Ovary (tissue), 9 donors: ENCODE results near the gene PIK3R4. TPM values are rescaled to one million over a fixed set of nuclear protein-coding genes. Genes with fewer than 3 reads are reported as not detected.

ENCODE experiments used
- DNase-seq, 5 donors: peaks; one replicate each; pipeline ENCODE4 v3.0.0-alpha.2; 2019 to 2020
- H3K27ac ChIP-seq, 2 donors: fragments of 200-600 bp; one replicate each; pipeline versions ENCODE4 v1.5.1 to v1.8.0; 2019 to 2022
- H3K27me3 ChIP-seq: fragments of 200-600 bp; one replicate; pipeline ENCODE4 v1.8.0; 2022
- H3K36me3 ChIP-seq: fragments of 200-600 bp; sonication (generic); one replicate; pipeline ENCODE4 v1.5.1; 2019
- H3K4me1 ChIP-seq: one replicate; pipeline ENCODE4 v1.8.1; 2013; ENCODE audit warnings: mild to moderate bottlenecking, moderate library complexity; ENCODE audit not compliant: insufficient read depth
- H3K4me3 ChIP-seq: fragments of 200-600 bp; sonication (generic); one replicate; pipeline ENCODE4 v1.5.1; 2017
- H3K9me3 ChIP-seq, 2 donors: fragments of 200-600 bp in 1 of 2; sonication (generic) in 1 of 2; one replicate each; pipeline versions ENCODE4 v1.5.1 to v1.8.1; 2013 to 2019; ENCODE audit warnings: mild to moderate bottlenecking in 1 of 2, moderate library complexity in 1 of 2
- EP300 ChIP-seq: sonication (generic); formaldehyde crosslinking; IDR thresholded peaks from one replicate; pipeline ENCODE4 v1.6.1; 2017; ENCODE audit warnings: antibody characterized with exemption
- POLR2A ChIP-seq: fragments of 450-650 bp; IDR thresholded peaks from one replicate; pipeline ENCODE4 v1.6.1; 2017; ENCODE audit warnings: antibody characterized with exemption, mild to moderate bottlenecking, moderate library complexity
- WGBS, 3 donors: extraction: QIAGEN DNeasy Blood & Tissue Kit in 1 of 3; methylation state at CpG; one replicate each; pipeline versions ENCODE4 v1.1.5 to v1.1.7; 2013 to 2017; 5-methylcytosine and 5-hydroxymethylcytosine counted together
- intact Hi-C, 4 donors: fragments of 100-400 bp; cut with DNase I; formaldehyde crosslinking; loops; one replicate each; pipeline versions ENCODE4 v1.11.0 to v1.15.1; 2022 to 2023
- polyA plus RNA-seq, 2 donors: library from polyadenylated mRNA; stranded (reverse); fragments of 200-250 nt in 1 of 2; fragments of 350-450 nt in 1 of 2; fragmentation: Illumina TruSeq in 1 of 2; extraction: RNeasy Lipid Tissue Mini Kit (QIAGEN cat#74804) in 1 of 2; gene quantifications; one replicate each; pipeline ENCODE4 v1.2.3, GENCODE V29; 2013 to 2014
- total RNA-seq, 7 donors: library from RNA; depleted of rRNA in 2 of 7; stranded (reverse); fragments of >200 nt in 2 of 7; fragmentation: NEBNext Ultra II Directional in 3 of 7; extraction: Animal tissue kit (Norgen Biotek cat#: 25700) in 3 of 7; gene quantifications; one replicate each; pipeline versions ENCODE4 v1.1.0 to v1.2.4, GENCODE V29; 2016 to 2023
- TF ChIP-seq, protein P1 (sequence below), 3 donors: fragments of 450-650 bp in 2 of 3; fragments of 200-600 bp in 1 of 3; IDR thresholded peaks; one replicate each; pipeline versions ENCODE4 v1.5.1 to v1.8.0; 2016 to 2022; ENCODE audit warnings: antibody characterized with exemption in 3 of 3, mild to moderate bottlenecking in 1 of 3
- donor health status: DM: no; HTN: no; CAD: no; lungs with moderate emphysema.
- donor health status: DM: no; HTN: no; CAD: no.
- donor health status: Bipolar disorder and iron deficiency.
- donor health status: DM: yes; HTN: yes; CAD: no.
- donor health status: DM: no; HTN: no; CAD: no.
- donor health status: DM: yes; HTN: yes; CAD: no.

The PIK3R4 gene
- total and polyA plus RNA-seq, 9 donors, result 22.1 to 43.8 (median 29.7) TPM

DNA sequence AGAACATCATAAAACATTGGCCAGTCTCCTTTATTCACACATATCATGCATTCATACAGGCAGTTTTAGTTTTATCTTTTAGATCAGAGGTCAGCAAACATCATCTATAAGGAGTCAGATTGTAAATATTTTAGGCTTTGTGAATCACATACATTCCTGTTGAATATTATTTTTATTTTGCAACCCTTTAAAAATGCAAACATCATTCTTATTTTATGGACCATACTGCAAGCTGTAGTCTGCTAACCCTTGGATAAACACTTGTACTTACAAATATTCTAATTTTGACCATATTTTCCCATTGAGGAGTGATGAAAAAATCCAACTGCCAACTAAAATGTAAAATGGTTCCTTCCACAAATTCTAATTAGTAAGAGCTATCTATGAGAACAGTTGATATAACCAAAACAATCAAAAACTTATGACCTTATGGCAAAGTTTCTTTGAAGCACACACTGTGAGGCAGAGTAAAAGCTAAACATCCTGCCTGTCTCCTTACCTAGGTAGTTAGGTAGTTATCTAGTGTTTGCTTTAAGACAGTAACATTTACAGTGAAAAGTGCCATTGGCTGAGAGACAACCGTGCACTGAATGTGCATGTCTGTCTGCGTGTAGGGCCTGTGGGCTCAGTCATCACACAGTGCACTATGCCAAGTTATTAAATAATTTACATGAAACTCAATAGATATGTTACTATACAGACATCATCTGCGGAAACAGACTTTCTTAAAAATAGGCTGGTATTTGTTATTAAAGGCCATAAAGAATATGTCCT lies 57.7 kb downstream of the PIK3R4 start:
- 88 to 94% (median 89%) methylated on average over 3 of the region's 3 CpGs for WGBS, 3 donors
- Histone ChIP-seq H3K27me3 (no peaks in the 10 kb centered on the region), H3K27ac (no peak overlapping the region), H3K4me1 (no peaks in the 10 kb centered on the region), H3K36me3 (no peaks in the 10 kb centered on the region), H3K4me3 (no peak overlapping the region), H3K9me3 (no peaks in the 10 kb centered on the region)
- TF ChIP-seq, protein P1, sequence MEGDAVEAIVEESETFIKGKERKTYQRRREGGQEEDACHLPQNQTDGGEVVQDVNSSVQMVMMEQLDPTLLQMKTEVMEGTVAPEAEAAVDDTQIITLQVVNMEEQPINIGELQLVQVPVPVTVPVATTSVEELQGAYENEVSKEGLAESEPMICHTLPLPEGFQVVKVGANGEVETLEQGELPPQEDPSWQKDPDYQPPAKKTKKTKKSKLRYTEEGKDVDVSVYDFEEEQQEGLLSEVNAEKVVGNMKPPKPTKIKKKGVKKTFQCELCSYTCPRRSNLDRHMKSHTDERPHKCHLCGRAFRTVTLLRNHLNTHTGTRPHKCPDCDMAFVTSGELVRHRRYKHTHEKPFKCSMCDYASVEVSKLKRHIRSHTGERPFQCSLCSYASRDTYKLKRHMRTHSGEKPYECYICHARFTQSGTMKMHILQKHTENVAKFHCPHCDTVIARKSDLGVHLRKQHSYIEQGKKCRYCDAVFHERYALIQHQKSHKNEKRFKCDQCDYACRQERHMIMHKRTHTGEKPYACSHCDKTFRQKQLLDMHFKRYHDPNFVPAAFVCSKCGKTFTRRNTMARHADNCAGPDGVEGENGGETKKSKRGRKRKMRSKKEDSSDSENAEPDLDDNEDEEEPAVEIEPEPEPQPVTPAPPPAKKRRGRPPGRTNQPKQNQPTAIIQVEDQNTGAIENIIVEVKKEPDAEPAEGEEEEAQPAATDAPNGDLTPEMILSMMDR (IDR thresholded peaks at IDR 0.05), result no peak
- TF ChIP-seq EP300 (no peak), POLR2A (no peak)
- intact Hi-C loops, result no loop called here
- no peak for DNase-seq

DNA sequence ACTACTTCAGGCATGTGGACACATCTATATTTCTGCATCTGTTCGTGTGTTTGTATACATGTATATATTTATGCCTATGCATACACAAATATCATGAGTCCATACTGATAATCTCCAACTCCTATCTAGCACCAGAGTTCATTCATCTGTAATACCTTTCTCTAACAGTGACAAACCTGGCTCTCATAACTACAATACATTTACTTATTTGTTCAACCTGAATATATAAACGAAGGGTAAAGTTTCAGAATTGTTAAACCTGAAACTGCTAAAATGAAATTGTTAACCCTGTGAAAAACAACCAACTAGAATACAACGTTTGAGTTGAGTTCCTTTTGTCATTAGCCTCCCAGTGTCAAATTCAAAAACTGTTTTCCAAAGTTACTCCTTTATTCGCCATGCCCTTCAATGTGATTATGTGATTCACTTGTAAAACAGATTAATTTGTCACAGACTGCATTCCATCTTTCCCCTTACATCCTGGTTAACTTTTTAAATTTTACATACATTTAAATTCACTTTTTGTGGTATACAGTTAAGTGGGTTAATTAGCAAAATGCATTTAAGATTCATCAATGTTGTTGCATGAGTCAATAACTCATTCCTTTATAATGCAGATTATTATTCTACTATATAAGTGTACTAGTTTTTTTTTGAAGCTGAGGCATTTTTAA lies 58.5 kb downstream of the PIK3R4 start:
- TF ChIP-seq EP300, result no peak
- no peak for TF ChIP-seq POLR2A
- TF ChIP-seq, protein P1 (IDR thresholded peaks at IDR 0.05), result no peak
- Histone ChIP-seq H3K36me3 (no peaks in the 10 kb centered on the region), H3K4me1 (no peaks in the 10 kb centered on the region), H3K9me3 (no peaks in the 10 kb centered on the region), H3K4me3 (no peak overlapping the region), H3K27me3 (no peaks in the 10 kb centered on the region), H3K27ac (no peak overlapping the region)
- no peak for DNase-seq
- 79 to 88% (median 81%) methylated on average over 4 of the region's 4 CpGs for WGBS, 3 donors
- intact Hi-C loops, result no loop called here

DNA sequence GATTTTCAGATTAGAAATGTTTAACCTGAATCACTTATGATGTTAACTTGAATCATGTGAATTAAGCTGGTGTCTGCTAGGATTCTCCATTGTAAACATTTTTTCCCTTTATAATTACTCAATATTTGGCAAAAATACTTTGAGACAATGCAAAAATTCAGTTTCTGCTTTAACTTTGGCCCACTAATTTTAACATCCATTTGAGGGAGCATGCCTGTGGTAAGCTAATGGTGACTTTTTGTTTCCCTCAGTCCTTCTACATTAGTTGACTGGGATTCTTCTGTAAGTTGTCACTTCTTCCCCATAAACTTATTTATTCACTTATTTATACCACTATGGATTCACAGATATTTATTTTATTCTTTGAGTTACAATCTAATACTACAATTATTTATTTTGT lies 59.3 kb downstream of the PIK3R4 start:
- DNase-seq, result no peak
- H3K36me3 ChIP-seq, result no peaks in the 10 kb centered on the region
- H3K27me3 ChIP-seq, result no peaks in the 10 kb centered on the region
- H3K4me1 ChIP-seq, result no peaks in the 10 kb centered on the region
- intact Hi-C loops, result no loop called here
- no peaks in the 10 kb centered on the region for H3K9me3 ChIP-seq
- H3K27ac ChIP-seq, result no peak overlapping the region
- TF ChIP-seq EP300 (no peak), POLR2A (no peak)
- TF ChIP-seq, protein P1 (IDR thresholded peaks at IDR 0.05), result no peak
- H3K4me3 ChIP-seq, result no peak overlapping the region

DNA sequence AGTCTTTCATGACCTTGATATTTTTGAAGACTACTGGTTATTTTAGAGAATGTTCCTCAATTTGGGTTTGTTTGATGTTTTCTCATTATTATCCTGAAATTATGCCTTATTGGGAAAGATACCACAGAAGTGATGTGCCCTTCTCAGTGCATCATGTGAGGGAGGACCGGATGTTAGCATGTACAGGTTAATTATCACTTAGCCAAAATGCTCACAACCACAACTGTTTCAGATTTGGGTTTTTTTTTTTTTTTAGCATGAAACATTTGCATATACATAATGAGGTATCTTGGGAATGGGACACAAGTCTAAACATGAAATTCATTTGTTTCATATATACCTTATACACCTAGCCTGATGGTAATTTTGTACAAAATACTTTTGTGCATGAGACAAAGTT lies 59.8 kb downstream of the PIK3R4 start:
- 89 to 93% (median 90%) methylated on average over 1 of the region's 1 CpG for WGBS, 3 donors
- TF ChIP-seq, protein P1 (IDR thresholded peaks at IDR 0.05), result no peak
- Histone ChIP-seq H3K4me3 (no peak overlapping the region), H3K27ac (no peak overlapping the region), H3K9me3 (no peaks in the 10 kb centered on the region), H3K4me1 (no peaks in the 10 kb centered on the region), H3K36me3 (no peaks in the 10 kb centered on the region), H3K27me3 (no peaks in the 10 kb centered on the region)
- DNase-seq, result no peak
- intact Hi-C loops, result no loop called here
